Measurements from ENCODE around the gene CFAP20DC.

Gene CFAP20DC

GRCh38 chr3:58988041-58988440 is 61.8 kb downstream of the CFAP20DC start (continued):
- TF ChIP-seq ZNF645 (tag by site-specific recombination; IDR thresholded peaks at IDR 0.05) (no peak), MEIS1 (CRISPR knock-in tag; IDR thresholded peaks at IDR 0.05; ENCODE audit: borderline replicate concordance) (no peak), ZNF561 (tag by site-specific recombination; IDR thresholded peaks at IDR 0.05; ENCODE audit: borderline replicate concordance) (no peak), ZBTB17 (tag by site-specific recombination; IDR thresholded peaks at IDR 0.05) (no peak)

- ChIA-PET POLR2A (no interaction called here), CTCF (interaction anchor here (0.6 to 0.8 kb wide), 2 partner anchors 8 to 482 kb away, joined by 3 read pairs; no protein-coding TSS in a partner anchor)
- TF ChIP-seq ZNF561 (tag by site-specific recombination; IDR thresholded peaks at IDR 0.05; ENCODE audit: borderline replicate concordance) (no peak), ZNF501 (tag by site-specific recombination; IDR thresholded peaks at IDR 0.05) (no peak), ZNF19 (tag by site-specific recombination; IDR thresholded peaks at IDR 0.05; ENCODE audit: low read depth) (no peak), HOXC10 (CRISPR knock-in tag; IDR thresholded peaks at IDR 0.05) (no peak), ZNF398 (tag by site-specific recombination; IDR thresholded peaks at IDR 0.05) (no peak), ZBTB49 (tag by site-specific recombination; IDR thresholded peaks at IDR 0.05; ENCODE audit: low read depth) (no peak), ZNF37A (tag by site-specific recombination; IDR thresholded peaks at IDR 0.05) (no peak), ZNF138 (tag by site-specific recombination; IDR thresholded peaks at IDR 0.05; ENCODE audit: borderline replicate concordance) (no peak), ZNF221 (tag by site-specific recombination; IDR thresholded peaks at IDR 0.05; ENCODE audit: borderline replicate concordance) (no peak), ZNF639 (tag by site-specific recombination; IDR thresholded peaks at IDR 0.05) (no peak), ZNF513 (tag by site-specific recombination; IDR thresholded peaks at IDR 0.05) (no peak), ZNF792 (tag by site-specific recombination; IDR thresholded peaks at IDR 0.05) (no peak), ZBTB48 (tag by site-specific recombination; IDR thresholded peaks at IDR 0.05) (no peak), ZNF175 (tag by site-specific recombination; IDR thresholded peaks at IDR 0.05) (no peak), ZNF146 (tag by site-specific recombination; IDR thresholded peaks at IDR 0.05) (no peak), ZNF362 (tag by site-specific recombination; IDR thresholded peaks at IDR 0.05) (no peak), ATF2 (tag by site-specific recombination; IDR thresholded peaks at IDR 0.05; ENCODE audit: low read depth) (no peak)
- Histone ChIP-seq H3K4me3 (ENCODE audit: low read depth, low read length) (no peak overlapping the region), H3K27ac (ENCODE audit: extremely low read depth, low read depth, low read length) (no peak overlapping the region), H3K9me3 (ENCODE audit: control insufficient read depth, insufficient read depth, low read depth, low read length) (no peaks in the 10 kb centered on the region), H3K36me3 (ENCODE audit: control insufficient read depth in 2 of 2, insufficient read depth in 1 of 2, low read length in 2 of 2) (no peaks in the 10 kb centered on the region), H3K4me1 (ENCODE audit: control insufficient read depth, insufficient read depth, low read length) (no peaks in the 10 kb centered on the region)
These were observed 63.2 kb downstream of the CFAP20DC start for GRCh38 chr3:58986654-58987053.

All from HEK293 (cell line).